ENCODE data around the gene LONP1. TPM values are rescaled to one million over a fixed set of nuclear protein-coding genes. Genes with fewer than 3 reads are reported as not detected.
A peak's percentile ranks its signal among the peaks of the same experiment; 100 is the strongest.
"Not testable (repeated sequence)": the region's sequence is repeated elsewhere in the genome, so short reads cannot be mapped to it uniquely, and the experiment has no call there.

Gene LONP1
- polyA plus RNA-seq (2012; ENCODE audit: missing spikeins) = 45.9 TPM

GRCh38 chr19:5719961-5720790 is at the start of gene LONP1, which contains the start of gene CATSPERD:
Gene LONP1, minus strand, starts transcription at chr19:5720146. Its CDS starts 14 bp downstream, at chr19:5720132.
Gene CATSPERD, plus strand, starts transcription at chr19:5720637. Its CDS starts 101 bp downstream, at chr19:5720738.
- TF ChIP-seq POLR2AphosphoS5 (IDR thresholded peaks at IDR 0.05; ENCODE audit: low read depth, low read length) = peak; percentile 82
- peak; percentile 90 for TF ChIP-seq POLR2A (IDR thresholded peaks at IDR 0.05; ENCODE audit: low read depth, low read length)
- peak; percentile 78; the same call in 1 of the 2 replicates for TF ChIP-seq TAF1 (IDR thresholded peaks at IDR 0.05; ENCODE audit: borderline replicate concordance, low read depth, low read length)
- FAIRE-seq (peak; percentile 98), DNase-seq (ENCODE audit: insufficient read length) (peak; percentile 97)

GRCh38 chr19:5767949-5768348 is 48.0 kb upstream of the LONP1 start:
- TF ChIP-seq TAF1 (IDR thresholded peaks at IDR 0.05; ENCODE audit: borderline replicate concordance, low read depth, low read length) (no peak), POLR2AphosphoS5 (IDR thresholded peaks at IDR 0.05; ENCODE audit: low read depth, low read length) (no peak), POLR2A (IDR thresholded peaks at IDR 0.05; ENCODE audit: low read depth, low read length) (no peak)
- DNase-seq (ENCODE audit: insufficient read length) (no peak), FAIRE-seq (no peak)

- TF ChIP-seq POLR2A (IDR thresholded peaks at IDR 0.05; ENCODE audit: low read depth, low read length) = no peak
- no peak for TF ChIP-seq POLR2AphosphoS5 (IDR thresholded peaks at IDR 0.05; ENCODE audit: low read depth, low read length)
- no peak for TF ChIP-seq TAF1 (IDR thresholded peaks at IDR 0.05; ENCODE audit: borderline replicate concordance, low read depth, low read length)
- no peak for DNase-seq (ENCODE audit: insufficient read length)
- no peak for FAIRE-seq
Observed at GRCh38 chr19:5765220-5765619, 45.3 kb upstream of the LONP1 start.

- DNase-seq (ENCODE audit: insufficient read length) (no peak), FAIRE-seq (no peak)
- TF ChIP-seq TAF1 (IDR thresholded peaks at IDR 0.05; ENCODE audit: borderline replicate concordance, low read depth, low read length) = no peak
- TF ChIP-seq POLR2AphosphoS5 (IDR thresholded peaks at IDR 0.05; ENCODE audit: low read depth, low read length) = no peak
- no peak for TF ChIP-seq POLR2A (IDR thresholded peaks at IDR 0.05; ENCODE audit: low read depth, low read length)
Observed at GRCh38 chr19:5762608-5763217, 42.8 kb upstream of the LONP1 start.

GRCh38 chr19:5753743-5754142 is 33.8 kb upstream of the LONP1 start:
- FAIRE-seq (no peak), DNase-seq (ENCODE audit: insufficient read length) (no peak)
- TF ChIP-seq POLR2A (IDR thresholded peaks at IDR 0.05; ENCODE audit: low read depth, low read length) = no peak
- no peak for TF ChIP-seq POLR2AphosphoS5 (IDR thresholded peaks at IDR 0.05; ENCODE audit: low read depth, low read length)
- no peak for TF ChIP-seq TAF1 (IDR thresholded peaks at IDR 0.05; ENCODE audit: borderline replicate concordance, low read depth, low read length)

GRCh38 chr19:5751709-5752108 is 31.8 kb upstream of the LONP1 start:
- no peak for DNase-seq (ENCODE audit: insufficient read length)
- no peak for FAIRE-seq
- TF ChIP-seq TAF1 (IDR thresholded peaks at IDR 0.05; ENCODE audit: borderline replicate concordance, low read depth, low read length) (no peak), POLR2A (IDR thresholded peaks at IDR 0.05; ENCODE audit: low read depth, low read length) (no peak), POLR2AphosphoS5 (IDR thresholded peaks at IDR 0.05; ENCODE audit: low read depth, low read length) (no peak)

GRCh38 chr19:5749505-5749904 is 29.6 kb upstream of the LONP1 start:
- no peak for FAIRE-seq
- no peak for DNase-seq (ENCODE audit: insufficient read length)
- TF ChIP-seq TAF1 (IDR thresholded peaks at IDR 0.05; ENCODE audit: borderline replicate concordance, low read depth, low read length) = no peak
- TF ChIP-seq POLR2AphosphoS5 (IDR thresholded peaks at IDR 0.05; ENCODE audit: low read depth, low read length) = no peak
- no peak for TF ChIP-seq POLR2A (IDR thresholded peaks at IDR 0.05; ENCODE audit: low read depth, low read length)

GRCh38 chr19:5748920-5749319 is 29.0 kb upstream of the LONP1 start:
- not testable (repeated sequence) for DNase-seq (ENCODE audit: insufficient read length); FAIRE-seq

- not testable (repeated sequence) for FAIRE-seq; DNase-seq (ENCODE audit: insufficient read length)
Observed at GRCh38 chr19:5744999-5745398, 25.1 kb upstream of the LONP1 start.

- no peak for DNase-seq (ENCODE audit: insufficient read length)
- FAIRE-seq = no peak
Observed at GRCh38 chr19:5743630-5744029, 23.7 kb upstream of the LONP1 start.

GRCh38 chr19:5742051-5742450 is 22.1 kb upstream of the LONP1 start:
- no peak for FAIRE-seq
- no peak for TF ChIP-seq POLR2A (IDR thresholded peaks at IDR 0.05; ENCODE audit: low read depth, low read length)
- no peak for TF ChIP-seq POLR2AphosphoS5 (IDR thresholded peaks at IDR 0.05; ENCODE audit: low read depth, low read length)
- no peak for TF ChIP-seq TAF1 (IDR thresholded peaks at IDR 0.05; ENCODE audit: borderline replicate concordance, low read depth, low read length)
- no peak for DNase-seq (ENCODE audit: insufficient read length)

More at GRCh38 chr19:5743630-5744029, 23.7 kb upstream of the LONP1 start:
- TF ChIP-seq POLR2AphosphoS5 (IDR thresholded peaks at IDR 0.05; ENCODE audit: low read depth, low read length) (no peak), TAF1 (IDR thresholded peaks at IDR 0.05; ENCODE audit: borderline replicate concordance, low read depth, low read length) (no peak), POLR2A (IDR thresholded peaks at IDR 0.05; ENCODE audit: low read depth, low read length) (no peak)

- FAIRE-seq = no peak
- DNase-seq (ENCODE audit: insufficient read length) = no peak
- TF ChIP-seq POLR2AphosphoS5 (IDR thresholded peaks at IDR 0.05; ENCODE audit: low read depth, low read length) = no peak
- TF ChIP-seq POLR2A (IDR thresholded peaks at IDR 0.05; ENCODE audit: low read depth, low read length) = no peak
Observed at GRCh38 chr19:5738423-5738822, 18.5 kb upstream of the LONP1 start.

GRCh38 chr19:5733172-5733571 is 13.2 kb upstream of the LONP1 start:
- DNase-seq (ENCODE audit: insufficient read length); FAIRE-seq: not testable (repeated sequence)

Data from GM12892 (cell line).